ENCODE data around the gene PIP5K1C. TPM values are rescaled to one million over a fixed set of nuclear protein-coding genes. Genes with fewer than 3 reads are reported as not detected.

The PIP5K1C gene
- total and polyA plus RNA-seq, 9 of the 15 experiments (the other 6 are each of a cell fraction or from before 2014, with no cell fraction given) = 0.38 to 22.1 (median 4.1) TPM

- H3K27me3 ChIP-seq (ENCODE audit: control insufficient read depth in 2 of 2, insufficient read depth in 2 of 2, low read length in 2 of 2) = peaks cover 0 to 9% of the 10 kb centered on the region in 2 experiments; a peak in 2 of 5 replicates
- FAIRE-seq (no peak), DNase-seq (ENCODE audit: extremely low read depth in 1 of 4, low spot score in 3 of 4) (no peak), ATAC-seq (no peak)
- in situ Hi-C loops (cut with MboI) (no loop called here), intact Hi-C loops (cut with micrococcal nuclease) (no loop called here)
- no peaks in the 10 kb centered on the region; the same call in 1 of the 2 replicates for H4K20me1 ChIP-seq (replicated peaks; ENCODE audit: control insufficient read depth, insufficient read depth, low read length)
- BruUV-seq (replicated peaks) = no TSS peak
- no peaks in the 10 kb centered on the region for H3K9me1 ChIP-seq (ENCODE audit: control insufficient read depth, insufficient read depth, low read length)
- no peak overlapping the region for H3K9ac ChIP-seq (ENCODE audit: insufficient read depth in 1 of 2, low read depth in 2 of 2, low read length in 2 of 2)
- no peak for TF ChIP-seq ZNF57 (CRISPR knock-in tag; IDR thresholded peaks at IDR 0.05)
- TF ChIP-seq ARID3A (IDR thresholded peaks at IDR 0.05; ENCODE audit: borderline replicate concordance, low read depth, low read length) = no peak
- no peak for TF ChIP-seq TEAD4 (IDR thresholded peaks at IDR 0.05; ENCODE audit: low read length)
- no peak for TF ChIP-seq TEAD4 (CRISPR knock-in tag; IDR thresholded peaks at IDR 0.05; ENCODE audit: borderline replicate concordance)
- TF ChIP-seq DDX20 (tag; IDR thresholded peaks at IDR 0.05; ENCODE audit: low read depth) = no peak
- TF ChIP-seq, protein P1, sequence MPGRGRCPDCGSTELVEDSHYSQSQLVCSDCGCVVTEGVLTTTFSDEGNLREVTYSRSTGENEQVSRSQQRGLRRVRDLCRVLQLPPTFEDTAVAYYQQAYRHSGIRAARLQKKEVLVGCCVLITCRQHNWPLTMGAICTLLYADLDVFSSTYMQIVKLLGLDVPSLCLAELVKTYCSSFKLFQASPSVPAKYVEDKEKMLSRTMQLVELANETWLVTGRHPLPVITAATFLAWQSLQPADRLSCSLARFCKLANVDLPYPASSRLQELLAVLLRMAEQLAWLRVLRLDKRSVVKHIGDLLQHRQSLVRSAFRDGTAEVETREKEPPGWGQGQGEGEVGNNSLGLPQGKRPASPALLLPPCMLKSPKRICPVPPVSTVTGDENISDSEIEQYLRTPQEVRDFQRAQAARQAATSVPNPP (IDR thresholded peaks at IDR 0.05; ENCODE audit: borderline replicate concordance, insufficient read depth, insufficient read length) = no peak
- TF ChIP-seq ZNF778 (CRISPR knock-in tag; IDR thresholded peaks at IDR 0.05) = no peak
- TF ChIP-seq KLF13 (tag; IDR thresholded peaks at IDR 0.05; ENCODE audit: borderline replicate concordance, low read depth) = no peak
- TF ChIP-seq SIN3B (IDR thresholded peaks at IDR 0.05; ENCODE audit: low read depth) = no peak
- TF ChIP-seq SIX5 (IDR thresholded peaks at IDR 0.05; ENCODE audit: borderline replicate concordance in 1 of 2, insufficient read depth in 1 of 2, low read depth in 1 of 2, low read length in 2 of 2) = no peak
- no peak for TF ChIP-seq PYGO2 (tag; IDR thresholded peaks at IDR 0.05)
- no peak for TF ChIP-seq SREBF2 (CRISPR knock-in tag; IDR thresholded peaks at IDR 0.05)
- no peak for TF ChIP-seq ZNF175 (CRISPR knock-in tag; IDR thresholded peaks at IDR 0.05; ENCODE audit: low read depth)
- no peak for TF ChIP-seq ATF7 (IDR thresholded peaks at IDR 0.05)
- no peak for TF ChIP-seq LCOR (CRISPR knock-in tag; IDR thresholded peaks at IDR 0.05)
- CTCF ChIA-PET (ENCODE audit: low intra/inter-chr PET ratio) = no interaction called here
- WGBS (ENCODE audit: insufficient coverage, low coverage, missing lambda C conversion rate) = 71% methylated on average over 13 of the region's 24 CpGs
- H3K4me1 ChIP-seq (replicated peaks in 1 of 2; ENCODE audit: control insufficient read depth in 2 of 2, insufficient read depth in 2 of 2, low read length in 2 of 2) = peaks cover 4 to 18% of the 10 kb centered on the region in 2 experiments; a peak in 3 of 5 replicates
- POLR2A ChIA-PET = interaction anchor here (0.6 to 0.8 kb wide), 2 partner anchors 23 to 247 kb away, joined by 4 read pairs; no protein-coding TSS in a partner anchor
- H3K9me3 ChIP-seq (replicated peaks; ENCODE audit: control insufficient read depth, insufficient read depth, low read depth, low read length) = 0 out of 2 replicates have a peak, but pooled peaks cover 4% of the 10 kb centered on the region
- no peak overlapping the region for H3K4me2 ChIP-seq (ENCODE audit: insufficient read depth, low read length)
- H3K36me3 ChIP-seq (ENCODE audit: control insufficient read depth, insufficient read depth, low read length) = no peaks in the 10 kb centered on the region
- no peak overlapping the region for H3K4me3 ChIP-seq
- H2AFZ ChIP-seq (ENCODE audit: low read depth, low read length) = no peak overlapping the region
- no peaks in the 10 kb centered on the region for H3K79me2 ChIP-seq (ENCODE audit: control insufficient read depth, insufficient read depth, low read length)
- H3K27ac ChIP-seq (ENCODE audit: extremely low read depth, low read depth, low read length) = no peak overlapping the region
Measured at GRCh38 chr19:3740431-3740830, 40.2 kb upstream of the PIP5K1C start.
